Testis (tissue), 2 donors: Measurements from ENCODE around the gene FBXO44.

Source experiments
- POLR2A ChIP-seq: fragments of 450-650 bp; IDR thresholded peaks from one replicate; pipeline ENCODE4 v1.6.1; 2017; ENCODE audit warnings: antibody characterized with exemption, mild to moderate bottlenecking, moderate library complexity
- TF ChIP-seq, protein P1 (sequence below), 3 experiments: fragments of 450-650 bp in 2 of 3; fragments of 200-600 bp in 1 of 3; sonication (generic) in 1 of 3; IDR thresholded peaks; one replicate each; pipeline ENCODE4 v1.5.1; 2016 to 2019; ENCODE audit warnings: antibody characterized with exemption in 3 of 3, mild to moderate bottlenecking in 2 of 3, moderate library complexity in 1 of 3

DNA sequence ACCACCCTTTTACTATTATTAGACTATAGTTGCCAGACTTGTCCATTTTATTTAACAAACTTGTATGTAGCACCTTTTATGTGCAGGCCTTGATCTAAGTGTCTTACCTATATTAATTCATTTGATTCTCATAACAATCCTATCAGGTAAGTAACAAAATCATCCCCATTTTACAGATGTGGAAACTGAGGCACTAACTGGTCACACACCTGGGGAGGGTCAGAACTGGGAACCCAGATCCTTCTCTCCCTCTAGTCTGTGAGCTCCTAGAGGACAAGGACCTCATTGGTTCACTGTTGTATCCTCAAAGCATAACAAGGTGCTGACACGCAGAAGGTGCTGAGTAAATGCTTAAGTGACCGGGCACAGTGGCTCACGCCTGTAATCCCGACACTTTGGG is 15.3 kb upstream of the FBXO44 start:
- TF ChIP-seq POLR2A, result no peak
- TF ChIP-seq, protein P1, sequence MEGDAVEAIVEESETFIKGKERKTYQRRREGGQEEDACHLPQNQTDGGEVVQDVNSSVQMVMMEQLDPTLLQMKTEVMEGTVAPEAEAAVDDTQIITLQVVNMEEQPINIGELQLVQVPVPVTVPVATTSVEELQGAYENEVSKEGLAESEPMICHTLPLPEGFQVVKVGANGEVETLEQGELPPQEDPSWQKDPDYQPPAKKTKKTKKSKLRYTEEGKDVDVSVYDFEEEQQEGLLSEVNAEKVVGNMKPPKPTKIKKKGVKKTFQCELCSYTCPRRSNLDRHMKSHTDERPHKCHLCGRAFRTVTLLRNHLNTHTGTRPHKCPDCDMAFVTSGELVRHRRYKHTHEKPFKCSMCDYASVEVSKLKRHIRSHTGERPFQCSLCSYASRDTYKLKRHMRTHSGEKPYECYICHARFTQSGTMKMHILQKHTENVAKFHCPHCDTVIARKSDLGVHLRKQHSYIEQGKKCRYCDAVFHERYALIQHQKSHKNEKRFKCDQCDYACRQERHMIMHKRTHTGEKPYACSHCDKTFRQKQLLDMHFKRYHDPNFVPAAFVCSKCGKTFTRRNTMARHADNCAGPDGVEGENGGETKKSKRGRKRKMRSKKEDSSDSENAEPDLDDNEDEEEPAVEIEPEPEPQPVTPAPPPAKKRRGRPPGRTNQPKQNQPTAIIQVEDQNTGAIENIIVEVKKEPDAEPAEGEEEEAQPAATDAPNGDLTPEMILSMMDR (IDR thresholded peaks at IDR 0.05), result no peak
